IPS DF 6.9 (cell line): Measurements from ENCODE around the gene TREX2.

ENCODE experiments used
- DNase-seq: peaks from one replicate; pipeline ENCODE4 v3.0.0-alpha.2; 2013; ENCODE audit warnings: low read depth, low spot score
- H3K27ac ChIP-seq: one replicate; pipeline ENCODE4 v1.5.1; 2013; ENCODE audit warnings: low read length, control low read depth
- H3K27me3 ChIP-seq: 2 replicates; pipeline ENCODE4 v1.6.1; 2013; ENCODE audit warnings: mild to moderate bottlenecking, low read length; ENCODE audit not compliant: control insufficient read depth, insufficient read depth
- H3K36me3 ChIP-seq: 2 replicates; pipeline ENCODE4 v1.6.1; 2013; ENCODE audit warnings: low read length; ENCODE audit not compliant: control insufficient read depth, insufficient read depth
- H3K4me1 ChIP-seq: 2 replicates; pipeline ENCODE4 v1.6.1; 2013; ENCODE audit warnings: low read length; ENCODE audit not compliant: control insufficient read depth, insufficient read depth
- H3K4me3 ChIP-seq: 2 replicates; pipeline ENCODE4 v1.5.1; 2013; ENCODE audit warnings: mild to moderate bottlenecking, low read length
- H3K9me3 ChIP-seq: 2 replicates; pipeline ENCODE4 v1.6.1; 2013; ENCODE audit warnings: low read length, inconsistent platforms; ENCODE audit not compliant: control insufficient read depth, insufficient read depth
- WGBS: extraction: QIAGEN DNeasy Blood & Tissue Kit; methylation state at CpG from one replicate; pipeline ENCODE4 v1.1.7; 2013; ENCODE audit warnings: mixed read lengths, missing lambda C conversion rate; ENCODE audit not compliant: insufficient read length, insufficient coverage; 5-methylcytosine and 5-hydroxymethylcytosine counted together

TREX2 gene

GRCh38 chrX:153398275-153398960 is 47.4 kb downstream of the TREX2 start:
- Histone ChIP-seq H3K9me3 (no peaks in the 10 kb centered on the region), H3K4me3 (no peak overlapping the region), H3K4me1 (peaks cover 1% of the 10 kb centered on the region; the same call in 1 of the 2 replicates), H3K27ac (no peak overlapping the region), H3K27me3 (no peaks in the 10 kb centered on the region), H3K36me3 (no peaks in the 10 kb centered on the region)
- no peak for DNase-seq
- WGBS: no CpG with 5 or more reads among the region's 17 CpGs

DNA sequence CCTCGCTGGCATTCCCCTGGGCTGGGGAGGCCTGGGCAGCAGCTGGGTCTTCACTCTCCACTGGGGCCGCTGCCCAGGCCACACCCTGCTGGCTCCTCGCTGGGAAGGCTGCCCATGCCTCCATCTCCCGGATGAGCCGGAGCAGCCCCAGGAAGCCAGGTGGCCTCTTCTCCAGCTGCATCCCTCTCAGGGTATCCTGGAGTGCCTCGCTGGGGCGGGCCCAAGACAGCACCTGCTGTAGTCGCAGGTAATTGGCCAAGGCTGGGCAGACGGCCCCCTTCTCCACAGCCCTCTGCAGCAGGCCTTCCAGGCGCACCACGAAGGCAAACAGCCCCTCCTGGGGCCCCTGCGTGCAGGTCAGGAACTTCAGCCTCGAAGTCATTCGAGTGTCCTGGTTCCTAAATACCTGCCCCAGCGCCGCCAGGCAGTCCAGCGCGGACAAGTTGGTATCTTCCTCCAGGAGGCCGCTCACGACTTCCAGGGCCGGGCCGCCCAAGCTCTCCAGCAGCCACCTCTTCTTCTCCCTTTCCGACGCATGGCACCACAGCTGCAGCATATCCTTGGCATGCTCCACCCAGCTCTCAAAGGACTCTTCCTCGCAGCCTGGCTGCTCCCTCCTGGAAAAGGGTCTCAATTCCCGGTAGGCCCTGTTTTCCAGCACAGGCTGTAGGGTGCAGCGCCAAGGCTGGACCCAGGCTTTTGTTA is 48.4 kb downstream of the TREX2 start:
- no peak overlapping the region for H3K27ac ChIP-seq
- no peak overlapping the region for H3K4me3 ChIP-seq
- WGBS: no CpG with 5 or more reads among the region's 27 CpGs
- H3K4me1 ChIP-seq: peaks cover 1% of the 10 kb centered on the region; the same call in 1 of the 2 replicates
- DNase-seq: no peak
- H3K36me3 ChIP-seq: no peaks in the 10 kb centered on the region
- H3K27me3 ChIP-seq: no peaks in the 10 kb centered on the region
- H3K9me3 ChIP-seq: no peaks in the 10 kb centered on the region

GRCh38 chrX:153396320-153397195 is 49.3 kb downstream of the TREX2 start:
- H3K9me3 ChIP-seq: no peaks in the 10 kb centered on the region
- H3K27me3 ChIP-seq: no peaks in the 10 kb centered on the region
- WGBS: no CpG with 5 or more reads among the region's 26 CpGs
- peaks cover 1% of the 10 kb centered on the region; the same call in 1 of the 2 replicates for H3K4me1 ChIP-seq
- H3K27ac ChIP-seq: no peak overlapping the region
- no peak overlapping the region for H3K4me3 ChIP-seq
- no peak for DNase-seq
- H3K36me3 ChIP-seq: no peaks in the 10 kb centered on the region

DNA sequence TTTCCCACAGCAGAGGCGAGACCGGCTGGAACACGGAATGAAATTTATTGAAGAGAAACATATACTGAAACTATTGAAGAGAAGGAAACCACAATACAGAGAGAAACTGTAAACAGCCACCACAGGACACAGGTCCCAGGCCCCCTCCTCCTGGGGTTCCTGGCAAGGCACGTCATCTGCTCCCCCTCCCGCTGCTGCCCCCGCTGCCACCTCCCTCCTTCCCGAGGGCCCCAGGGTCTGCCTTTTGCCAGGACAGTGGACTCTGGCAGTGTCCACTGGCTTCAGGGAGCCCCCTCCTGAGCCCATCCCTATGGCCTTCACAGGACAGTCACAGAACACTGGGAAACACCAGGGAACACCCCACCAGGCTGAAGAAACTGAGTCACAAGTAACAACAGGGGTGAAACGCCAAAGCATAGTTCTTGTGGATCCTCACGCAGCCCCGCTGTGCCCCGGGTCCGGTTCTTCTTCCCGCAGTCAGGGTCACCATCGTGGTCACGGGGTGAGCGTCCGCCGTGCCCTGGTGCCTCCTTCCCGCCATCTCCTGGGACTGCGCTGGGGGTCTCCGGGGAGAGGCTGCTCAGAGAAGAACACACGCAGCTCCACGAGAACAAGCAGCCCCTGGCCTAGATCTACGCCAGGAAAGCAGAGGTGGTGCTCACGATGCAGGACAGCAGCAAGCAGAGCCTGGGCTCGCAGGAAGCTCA is 50.1 kb downstream of the TREX2 start:
- Histone ChIP-seq H3K4me3 (no peak overlapping the region), H3K4me1 (peaks cover 1% of the 10 kb centered on the region; the same call in 1 of the 2 replicates), H3K27ac (no peak overlapping the region), H3K27me3 (no peaks in the 10 kb centered on the region), H3K36me3 (no peaks in the 10 kb centered on the region; the same call in 1 of the 2 replicates), H3K9me3 (no peaks in the 10 kb centered on the region)
- DNase-seq: no peak
- no CpG with 5 or more reads among the region's 26 CpGs for WGBS

DNA sequence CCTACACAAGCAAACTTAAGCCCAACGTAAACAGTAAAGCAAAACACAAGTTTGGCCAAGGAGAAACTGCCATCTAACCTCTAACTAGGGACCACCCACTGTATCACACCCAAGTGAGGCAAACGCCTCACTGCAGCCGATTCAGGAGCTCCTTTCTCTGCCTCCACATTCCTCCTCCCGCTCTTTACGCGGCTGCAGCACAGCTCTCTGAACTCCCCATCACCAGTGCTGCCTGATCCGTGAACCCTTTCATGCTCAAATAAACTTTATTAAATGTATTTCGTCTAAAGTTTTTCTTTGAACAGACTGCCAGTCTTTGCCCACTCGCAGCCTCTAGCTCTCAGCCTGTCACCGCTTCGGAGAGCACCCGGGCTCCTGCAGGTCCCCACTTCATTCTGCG is 51.2 kb downstream of the TREX2 start:
- no peak overlapping the region for H3K27ac ChIP-seq
- no CpG with 5 or more reads among the region's 13 CpGs for WGBS
- no peaks in the 10 kb centered on the region for H3K4me1 ChIP-seq
- H3K27me3 ChIP-seq: no peaks in the 10 kb centered on the region
- no peak overlapping the region for H3K4me3 ChIP-seq
- no peaks in the 10 kb centered on the region; the same call in 1 of the 2 replicates for H3K36me3 ChIP-seq
- DNase-seq: no peak
- H3K9me3 ChIP-seq: no peaks in the 10 kb centered on the region
